Stimulated activated CD4-positive, alpha-beta T cell treated with anti-CD3 and anti-CD28 coated beads, Interleukin-4, amount 100 ng/mL, for 48 hours (primary cell): ENCODE measurements around the gene TKTL1.
"Not testable (repeated sequence)": the region's sequence is repeated elsewhere in the genome, so short reads cannot be mapped to it uniquely, and the experiment has no call there.

Experiments
- DNase-seq, 2 donors: peaks; one replicate each; pipeline ENCODE4 v3.0.0-alpha.2; 2020; ENCODE audit warnings: low read depth in 2 of 2

Gene TKTL1, protein sequence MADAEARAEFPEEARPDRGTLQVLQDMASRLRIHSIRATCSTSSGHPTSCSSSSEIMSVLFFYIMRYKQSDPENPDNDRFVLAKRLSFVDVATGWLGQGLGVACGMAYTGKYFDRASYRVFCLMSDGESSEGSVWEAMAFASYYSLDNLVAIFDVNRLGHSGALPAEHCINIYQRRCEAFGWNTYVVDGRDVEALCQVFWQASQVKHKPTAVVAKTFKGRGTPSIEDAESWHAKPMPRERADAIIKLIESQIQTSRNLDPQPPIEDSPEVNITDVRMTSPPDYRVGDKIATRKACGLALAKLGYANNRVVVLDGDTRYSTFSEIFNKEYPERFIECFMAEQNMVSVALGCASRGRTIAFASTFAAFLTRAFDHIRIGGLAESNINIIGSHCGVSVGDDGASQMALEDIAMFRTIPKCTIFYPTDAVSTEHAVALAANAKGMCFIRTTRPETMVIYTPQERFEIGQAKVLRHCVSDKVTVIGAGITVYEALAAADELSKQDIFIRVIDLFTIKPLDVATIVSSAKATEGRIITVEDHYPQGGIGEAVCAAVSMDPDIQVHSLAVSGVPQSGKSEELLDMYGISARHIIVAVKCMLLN

GRCh38 chrX:154295664-154296310, at the start of gene TKTL1:
Gene TKTL1 (plus strand): TSS chrX:154295795. CDS start chrX:154295860, 65 bp downstream.
- DNase-seq = no peak

- not testable (repeated sequence) for DNase-seq
Observed at GRCh38 chrX:154247377-154248045, 48.1 kb upstream of the TKTL1 start.

DNA sequence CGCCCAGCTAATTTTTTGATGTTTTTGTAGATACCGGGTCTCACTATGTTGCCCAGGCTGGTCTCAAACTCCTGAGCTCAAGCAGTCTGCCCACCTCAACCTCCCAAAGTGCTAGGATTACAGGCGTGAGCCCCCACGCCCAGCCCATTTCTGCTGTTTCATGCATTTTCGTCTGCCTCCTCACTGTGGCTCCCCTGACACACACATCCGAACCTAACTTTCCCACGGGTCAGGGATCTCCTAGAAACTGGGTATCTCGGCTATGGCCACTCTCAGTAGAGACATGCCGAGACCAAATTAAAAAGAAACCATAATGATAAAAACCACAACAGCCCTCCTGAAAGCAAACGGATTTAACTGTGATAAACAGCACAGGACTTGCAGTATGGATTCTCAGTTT, 47.5 kb upstream of the TKTL1 start:
- DNase-seq = not testable (repeated sequence)

DNA sequence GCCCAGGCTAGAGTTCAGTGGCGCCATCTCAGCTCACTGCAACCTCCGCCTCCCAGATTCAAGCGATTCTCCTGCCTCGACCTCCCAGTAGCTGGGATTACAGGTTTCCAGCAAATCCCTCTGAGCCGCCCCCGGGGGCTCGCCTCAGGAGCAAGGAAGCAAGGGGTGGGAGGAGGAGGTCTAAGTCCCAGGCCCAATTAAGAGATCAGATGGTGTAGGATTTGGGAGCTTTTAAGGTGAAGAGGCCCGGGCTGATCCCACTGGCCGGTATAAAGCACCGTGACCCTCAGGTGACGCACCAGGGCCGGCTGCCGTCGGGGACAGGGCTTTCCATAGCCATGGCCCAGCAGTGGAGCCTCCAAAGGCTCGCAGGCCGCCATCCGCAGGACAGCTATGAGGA, 38.3 kb upstream of the TKTL1 start, which contains the start of gene OPN1MW3:
TSS of gene OPN1MW3 (plus strand) at position 301 of the 400 bp plus-strand sequence. CDS start at position 339, 38 bp downstream.
- DNase-seq = not testable (repeated sequence)

- DNase-seq = not testable (repeated sequence)
Observed at GRCh38 chrX:154258711-154259110, 36.9 kb upstream of the TKTL1 start.

GRCh38 chrX:154263072-154263471, 32.5 kb upstream of the TKTL1 start:
- DNase-seq = not testable (repeated sequence)

DNA sequence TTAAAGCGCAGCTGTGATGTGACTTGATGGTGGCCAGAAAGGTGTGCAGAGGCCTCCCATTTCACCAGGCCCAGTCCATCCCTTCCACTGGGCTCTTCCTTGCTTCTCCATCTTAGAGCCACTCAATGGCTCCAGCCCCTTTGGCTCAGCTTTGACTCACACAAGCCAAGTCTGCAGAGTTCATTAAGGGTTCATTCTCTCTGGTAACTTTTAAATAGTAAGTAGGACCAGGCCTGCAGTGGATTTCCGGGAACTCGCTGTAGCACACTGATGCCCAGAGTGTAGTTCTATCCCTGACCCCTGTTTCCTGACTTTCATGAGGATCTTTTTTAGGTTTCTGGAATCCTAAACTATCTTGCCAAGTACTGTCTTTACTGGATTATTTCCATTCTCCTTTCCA, 26.4 kb upstream of the TKTL1 start:
- DNase-seq = not testable (repeated sequence)

- not testable (repeated sequence) for DNase-seq
Observed at GRCh38 chrX:154284489-154285338, 10.9 kb upstream of the TKTL1 start.

DNA sequence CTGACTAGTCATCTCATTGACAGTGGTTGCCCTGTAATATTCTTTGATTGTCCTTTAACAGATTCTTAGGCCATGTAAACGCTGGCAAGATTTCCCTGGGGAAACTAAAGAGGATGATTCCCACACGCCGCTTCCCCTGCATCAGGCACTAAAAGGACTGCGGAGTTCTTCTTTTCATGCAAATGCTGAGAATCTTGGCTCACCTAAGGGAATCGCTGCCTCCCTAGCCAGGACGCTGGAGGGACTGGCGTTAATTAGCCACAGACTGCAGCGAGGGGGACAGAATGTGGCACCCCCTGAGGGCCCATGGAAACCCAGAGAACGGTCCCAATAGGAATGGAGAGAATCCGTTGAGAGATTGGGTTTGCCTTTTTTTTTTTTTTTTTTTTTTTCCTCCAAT, 9.2 kb upstream of the TKTL1 start:
- not testable (repeated sequence) for DNase-seq

GRCh38 chrX:154294791-154295574, 612 bp upstream of the TKTL1 start, which contains the start of gene TEX28:
Gene TEX28 (minus strand): TSS chrX:154295124. CDS start chrX:154292117, 3,007 bp downstream.
- no peak for DNase-seq

- no peak for DNase-seq
Observed at GRCh38 chrX:154296731-154297130, 1.1 kb downstream of the TKTL1 start.

DNA sequence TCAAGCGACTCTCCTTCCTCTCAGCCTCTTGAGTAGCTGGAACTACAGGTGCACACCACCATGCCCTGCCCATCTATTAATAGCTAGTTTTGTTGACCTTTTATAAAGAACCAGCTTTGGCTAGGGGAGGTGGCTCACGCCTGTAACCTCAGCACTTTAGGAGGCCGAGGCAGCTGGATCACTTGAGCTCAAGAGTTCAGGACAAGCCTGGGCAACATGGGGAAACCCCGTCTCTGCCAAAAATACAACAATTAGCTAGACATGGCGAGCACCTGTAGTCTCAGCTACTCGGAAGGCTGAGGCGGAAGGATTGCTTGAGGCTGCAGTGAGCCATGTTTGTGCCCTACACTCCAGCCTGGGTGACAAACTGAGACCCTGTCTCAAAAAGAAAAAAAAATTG, 2.7 kb downstream of the TKTL1 start:
- DNase-seq = no peak

GRCh38 chrX:154300816-154301215, 5.2 kb downstream of the TKTL1 start:
- no peak for DNase-seq

DNA sequence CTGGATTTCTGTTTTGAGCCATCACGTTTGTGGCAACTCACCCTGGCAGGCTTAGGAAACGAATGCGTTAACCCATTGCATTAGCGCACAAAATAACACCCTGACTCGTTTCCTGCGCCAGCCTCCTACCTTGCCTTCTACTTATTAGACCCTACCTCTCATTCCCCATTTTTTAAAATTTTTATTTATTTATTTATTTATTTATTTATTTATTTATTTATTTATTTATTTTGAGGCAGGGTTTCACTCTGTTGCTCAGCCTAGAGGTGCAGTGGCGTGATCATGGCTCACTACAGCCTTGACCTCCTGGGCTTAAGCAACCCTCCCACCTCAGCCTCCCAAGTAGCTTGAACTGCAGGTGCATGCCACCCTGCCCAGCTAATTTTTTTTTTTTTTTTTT, 7.4 kb downstream of the TKTL1 start:
- not testable (repeated sequence) for DNase-seq

GRCh38 chrX:154303476-154303875, 7.9 kb downstream of the TKTL1 start:
- DNase-seq = no peak

- no peak for DNase-seq
Observed at GRCh38 chrX:154304846-154305245, 9.3 kb downstream of the TKTL1 start.

DNA sequence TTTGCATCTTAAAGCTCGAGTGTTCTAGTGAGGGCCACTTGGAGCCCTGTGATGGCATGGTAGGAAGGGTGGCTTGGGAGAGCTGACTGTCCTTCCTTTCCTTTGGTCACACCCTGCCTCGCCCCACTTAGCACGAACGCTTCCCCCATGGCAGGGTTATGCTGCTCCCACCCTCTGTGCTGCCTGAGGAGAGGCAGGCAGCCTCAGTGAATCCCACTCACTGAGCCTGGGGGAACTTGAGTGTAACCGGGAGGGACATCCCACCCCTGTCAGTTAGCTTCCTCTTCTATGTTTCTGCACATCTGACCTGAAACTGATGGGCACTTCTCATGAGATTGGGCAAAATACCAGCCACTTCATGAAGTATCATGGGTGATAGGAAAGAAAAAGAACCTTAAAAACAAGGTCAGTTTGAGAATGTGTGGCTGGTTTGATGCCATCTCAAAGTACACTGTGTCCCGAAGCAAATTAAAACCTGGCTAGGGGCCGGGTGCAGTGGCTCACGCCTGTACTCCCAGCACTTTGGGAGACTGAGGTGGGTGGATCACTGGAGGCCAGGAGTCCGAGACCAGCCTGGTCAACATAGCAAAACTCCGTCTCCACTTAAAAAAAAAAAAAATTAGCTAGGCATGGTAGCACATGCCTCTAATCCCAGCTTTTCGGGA, 10.1 kb downstream of the TKTL1 start:
- no peak for DNase-seq

GRCh38 chrX:154307202-154307601, 11.6 kb downstream of the TKTL1 start:
- no peak for DNase-seq

DNA sequence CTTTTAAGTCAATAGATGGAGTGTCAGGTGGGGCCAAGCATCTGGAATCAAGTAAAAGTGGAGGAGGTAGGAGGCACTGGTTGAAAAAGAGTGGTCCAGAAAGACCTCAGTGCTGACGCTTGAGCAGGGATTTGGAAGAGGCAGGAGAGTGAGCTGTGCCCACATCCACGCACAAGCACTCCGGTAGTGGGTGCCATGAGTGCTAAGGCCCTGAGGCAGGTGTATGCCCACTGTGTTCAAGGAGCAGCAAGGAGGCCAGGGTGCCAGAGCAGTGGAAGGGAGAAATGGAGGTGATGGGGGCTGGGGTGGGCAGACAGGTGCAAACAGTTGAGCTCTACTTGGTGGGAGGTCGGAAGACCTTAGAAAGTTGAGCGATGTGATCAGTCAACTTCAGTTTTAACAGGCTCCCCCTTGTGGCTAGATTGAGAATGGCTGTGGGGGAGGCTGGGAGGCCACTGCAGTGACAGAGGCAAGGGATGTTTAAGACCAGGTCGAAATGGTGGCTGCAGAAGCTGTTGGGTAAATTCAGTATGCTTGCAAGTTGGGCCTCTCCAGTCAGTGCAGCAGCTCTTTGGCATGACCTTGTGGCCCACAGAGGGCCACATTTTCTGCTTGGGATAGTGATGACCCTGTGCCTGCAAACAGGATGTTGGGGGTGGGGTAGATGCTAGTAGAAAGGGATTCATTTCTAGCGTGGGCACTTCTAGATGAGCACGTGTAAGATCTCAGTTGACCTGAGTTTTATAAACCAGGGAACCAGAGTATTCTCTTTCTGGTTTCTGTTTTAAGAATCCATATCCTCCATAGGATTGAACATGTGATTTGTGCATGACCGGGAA, 12.7 kb downstream of the TKTL1 start:
- DNase-seq = peak; percentile 72
